Measurements from ENCODE around the gene STEAP1B. TPM values are rescaled to one million over a fixed set of nuclear protein-coding genes. Genes with fewer than 3 reads are reported as not detected.

STEAP1B gene
- total RNA-seq, 2 experiments from 2014 or later, result not detected

- intact Hi-C loops (cut with DNase I, micrococcal nuclease), result no loop called here
- Histone ChIP-seq H3K4me3 (ENCODE audit: low read length) (no peak overlapping the region), H3K4me1 (ENCODE audit: insufficient read depth, low read length) (peaks cover 2% of the 10 kb centered on the region), H3K9me3 (ENCODE audit: control insufficient read depth in 1 of 2, insufficient read depth in 1 of 2, low read length in 2 of 2) (no peaks in the 10 kb centered on the region), H3K27ac (ENCODE audit: low read depth in 1 of 2, low read length in 2 of 2) (no peak overlapping the region), H3K27me3 (ENCODE audit: control insufficient read depth in 1 of 2, insufficient read depth in 2 of 2, low read length in 2 of 2) (no peaks in the 10 kb centered on the region), H3K36me3 (ENCODE audit: insufficient read depth, low read length) (no peaks in the 10 kb centered on the region)
- Mint-ChIP-seq H3K27ac (no peak overlapping the region), H3K4me1 (ENCODE audit: low read depth) (peaks cover 5% of the 10 kb centered on the region), H3K27me3 (no peaks in the 10 kb centered on the region), H3K9me3 (no peaks in the 10 kb centered on the region), H3K4me3 (no peak overlapping the region), H3K36me3 (ENCODE audit: low read depth) (no peaks in the 10 kb centered on the region)
- no peak for TF ChIP-seq CTCF (IDR thresholded peaks at IDR 0.05)
- no peak for DNase-seq
- ChIA-PET POLR2A (no interaction called here), CTCF (no interaction called here)
- no peak for ATAC-seq (ENCODE audit: poor library complexity)
Observed at GRCh38 chr7:22476824-22477223, 23.2 kb downstream of the STEAP1B start.

GRCh38 chr7:22474645-22475044 lies 25.3 kb downstream of the STEAP1B start:
- no peak overlapping the region for H3K27ac ChIP-seq (ENCODE audit: low read depth in 1 of 2, low read length in 2 of 2)
- no peak overlapping the region for H3K4me3 ChIP-seq (ENCODE audit: low read length)
- no peaks in the 10 kb centered on the region for H3K9me3 ChIP-seq (ENCODE audit: control insufficient read depth in 1 of 2, insufficient read depth in 1 of 2, low read length in 2 of 2)
- DNase-seq (no peak), ATAC-seq (ENCODE audit: poor library complexity) (no peak)
- no peaks in the 10 kb centered on the region for H3K4me1 ChIP-seq (ENCODE audit: insufficient read depth, low read length)
- no peaks in the 10 kb centered on the region for H3K36me3 Mint-ChIP-seq (ENCODE audit: low read depth)
- no peaks in the 10 kb centered on the region for H3K27me3 Mint-ChIP-seq
- intact Hi-C loops (cut with DNase I, micrococcal nuclease), result loop anchor here in 1 of 2 experiments (5.0 kb wide), 1 partner anchor 417 kb away; no protein-coding TSS in a partner anchor
- no peaks in the 10 kb centered on the region for H3K9me3 Mint-ChIP-seq
- TF ChIP-seq CTCF (IDR thresholded peaks at IDR 0.05), result no peak
- ChIA-PET POLR2A (no interaction called here), CTCF (no interaction called here)
- H3K27ac Mint-ChIP-seq, result no peak overlapping the region
- no peak overlapping the region for H3K4me3 Mint-ChIP-seq
- no peaks in the 10 kb centered on the region for H3K36me3 ChIP-seq (ENCODE audit: insufficient read depth, low read length)
- H3K27me3 ChIP-seq (ENCODE audit: control insufficient read depth in 1 of 2, insufficient read depth in 2 of 2, low read length in 2 of 2), result no peaks in the 10 kb centered on the region
- no peaks in the 10 kb centered on the region for H3K4me1 Mint-ChIP-seq (ENCODE audit: low read depth)

GRCh38 chr7:22470981-22471380 lies 29.0 kb downstream of the STEAP1B start:
- Histone ChIP-seq H3K4me3 (ENCODE audit: low read length) (no peak overlapping the region), H3K9me3 (ENCODE audit: control insufficient read depth in 1 of 2, insufficient read depth in 1 of 2, low read length in 2 of 2) (no peaks in the 10 kb centered on the region), H3K27ac (ENCODE audit: low read depth in 1 of 2, low read length in 2 of 2) (no peak overlapping the region), H3K36me3 (ENCODE audit: insufficient read depth, low read length) (no peaks in the 10 kb centered on the region), H3K4me1 (ENCODE audit: insufficient read depth, low read length) (no peaks in the 10 kb centered on the region), H3K27me3 (ENCODE audit: control insufficient read depth in 1 of 2, insufficient read depth in 2 of 2, low read length in 2 of 2) (no peaks in the 10 kb centered on the region)
- Mint-ChIP-seq H3K9me3 (no peaks in the 10 kb centered on the region), H3K36me3 (ENCODE audit: low read depth) (no peaks in the 10 kb centered on the region), H3K27me3 (no peaks in the 10 kb centered on the region), H3K4me3 (no peak overlapping the region), H3K4me1 (ENCODE audit: low read depth) (no peaks in the 10 kb centered on the region), H3K27ac (no peak overlapping the region)
- TF ChIP-seq CTCF (IDR thresholded peaks at IDR 0.05), result no peak
- ATAC-seq (ENCODE audit: poor library complexity) (no peak), DNase-seq (no peak)
- intact Hi-C loops (cut with DNase I, micrococcal nuclease), result loop anchor here in 1 of 2 experiments (5.0 kb wide), 1 partner anchor 414 kb away; no protein-coding TSS in a partner anchor
- CTCF ChIA-PET, result interaction anchor here (1.0 kb wide), 1 partner anchor 12 kb away, joined by 4 read pairs; no protein-coding TSS in a partner anchor
- POLR2A ChIA-PET, result no interaction called here

Measured in CD4-positive, alpha-beta T cell (primary cell).